Stimulated activated CD4-positive, alpha-beta T cell treated with anti-CD3 and anti-CD28 coated beads, Interleukin-15, amount 100 ng/mL, for 24 hours (primary cell): Measurements from ENCODE around the gene IGF2BP3.
A peak's percentile ranks its signal among the peaks of the same experiment; 100 is the strongest.
"Not testable (repeated sequence)": the region's sequence is repeated elsewhere in the genome, so short reads cannot be mapped to it uniquely, and the experiment has no call there.

Source experiments
- DNase-seq: peaks from one replicate; pipeline ENCODE4 v3.0.0-alpha.2; 2020

IGF2BP3 gene

DNA sequence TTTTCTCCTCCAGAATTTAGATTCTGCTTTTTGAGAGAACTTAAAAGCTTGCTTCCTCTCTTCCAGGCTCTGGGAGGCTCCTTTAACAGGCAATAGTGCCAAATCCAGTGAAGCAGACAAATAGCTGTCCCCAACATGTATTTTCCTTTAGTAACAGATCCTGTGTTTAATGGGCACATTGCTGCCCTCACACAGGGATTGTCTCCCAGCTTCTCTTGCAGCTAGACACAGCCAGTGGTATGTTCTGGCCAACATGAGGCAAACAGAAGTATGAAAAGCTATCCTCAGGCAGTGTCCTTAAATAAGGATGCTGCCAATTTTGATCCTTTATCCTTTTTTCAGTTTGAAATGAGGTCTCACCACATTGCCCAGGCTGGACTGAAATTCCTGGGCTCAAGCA lies 132.9 kb downstream of the IGF2BP3 start:
- DNase-seq, result no peak

GRCh38 chr7:23336799-23337283 lies 133.4 kb downstream of the IGF2BP3 start:
- DNase-seq, result no peak

DNA sequence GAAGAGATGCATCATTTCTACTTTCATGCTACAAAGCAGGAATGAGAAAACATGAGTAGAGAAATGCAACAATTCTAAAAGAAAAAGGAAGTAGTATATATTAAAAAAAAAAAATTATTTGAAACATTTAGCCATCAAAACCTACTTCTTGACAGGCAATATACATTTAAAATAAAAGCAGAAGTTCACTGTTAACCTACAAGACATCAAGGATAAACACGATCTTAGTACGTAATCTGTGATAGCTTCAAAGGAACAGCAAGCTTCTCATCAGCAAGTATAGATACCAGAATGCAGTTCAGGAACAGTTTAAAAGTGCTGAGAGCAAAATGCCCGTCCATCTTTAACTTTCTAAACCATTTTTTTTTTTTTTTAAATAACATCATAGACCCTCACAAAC lies 134.2 kb downstream of the IGF2BP3 start:
- DNase-seq, result no peak

- DNase-seq, result no peak
Observed at GRCh38 chr7:23335621-23336020, 134.7 kb downstream of the IGF2BP3 start.

DNA sequence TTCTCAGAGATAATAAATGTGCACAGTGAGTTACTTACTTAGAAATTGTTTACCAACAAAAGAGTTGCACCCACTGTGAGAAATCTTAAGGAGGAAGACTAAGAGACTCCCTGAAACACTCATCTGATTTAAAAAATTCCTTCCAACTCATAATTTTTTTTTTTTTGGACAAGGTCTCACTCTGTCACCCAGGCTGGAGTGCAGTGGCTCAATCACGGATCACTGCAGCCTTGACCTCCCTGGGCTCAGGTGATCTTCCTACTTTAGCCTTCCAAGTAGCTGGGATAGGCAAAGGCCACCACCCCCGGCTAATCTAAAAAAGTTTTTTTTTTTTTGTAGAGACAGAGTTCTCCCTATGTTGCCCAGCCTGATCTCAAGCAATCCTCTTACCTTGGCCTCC lies 135.2 kb downstream of the IGF2BP3 start:
- DNase-seq, result no peak

DNA sequence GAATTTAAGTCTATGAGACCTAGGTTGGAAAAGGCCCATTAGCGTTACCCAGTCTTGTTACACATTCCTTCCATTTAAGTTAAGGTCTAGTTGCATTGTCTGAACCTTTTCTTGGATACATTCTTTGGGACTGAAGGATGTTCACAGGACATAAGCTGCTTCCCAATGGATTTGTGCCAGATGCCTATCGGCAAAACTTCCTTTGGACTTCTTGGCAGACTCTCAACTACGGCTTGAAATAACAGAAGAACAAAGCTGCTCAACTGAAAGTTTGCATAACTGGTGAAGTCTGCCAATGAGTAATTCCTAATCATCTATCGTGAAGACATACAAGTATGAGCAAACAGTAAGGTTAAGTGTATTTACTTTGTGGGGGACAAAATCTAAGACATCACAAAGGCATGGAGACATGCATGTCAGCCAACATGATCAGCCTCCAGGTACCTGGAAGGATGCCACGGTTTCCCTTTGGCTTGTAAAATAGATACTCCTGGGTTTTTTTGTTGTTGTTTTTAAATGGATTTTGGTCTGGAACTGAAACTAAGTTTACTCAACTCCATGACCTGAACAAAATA lies 135.7 kb downstream of the IGF2BP3 start:
- no peak for DNase-seq

- no peak for DNase-seq
Observed at GRCh38 chr7:23333671-23334246, 136.5 kb downstream of the IGF2BP3 start.

- no peak for DNase-seq
Observed at GRCh38 chr7:23332910-23333612, 137.2 kb downstream of the IGF2BP3 start.

- no peak for DNase-seq
Observed at GRCh38 chr7:23332193-23332592, 138.1 kb downstream of the IGF2BP3 start.

GRCh38 chr7:23331132-23331531 lies 139.2 kb downstream of the IGF2BP3 start:
- no peak for DNase-seq

DNA sequence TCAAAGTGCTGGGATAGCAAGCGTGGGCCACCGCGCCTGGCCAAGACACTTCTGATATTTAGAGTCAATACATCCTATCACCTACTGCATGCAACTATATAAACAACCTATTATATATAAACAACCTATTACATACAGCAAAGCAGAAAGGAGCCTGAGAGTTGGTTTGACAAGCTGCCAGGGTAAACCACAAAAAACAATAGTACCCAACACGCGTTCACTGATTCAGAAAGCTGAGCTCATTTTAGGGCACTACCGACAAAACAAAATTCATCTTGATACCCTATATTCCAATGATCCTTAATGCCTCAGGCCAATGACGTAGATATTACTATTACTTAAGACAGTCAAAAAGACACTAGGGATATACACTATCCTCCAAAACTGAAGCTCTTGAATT lies 154.9 kb downstream of the IGF2BP3 start:
- DNase-seq, result no peak

DNA sequence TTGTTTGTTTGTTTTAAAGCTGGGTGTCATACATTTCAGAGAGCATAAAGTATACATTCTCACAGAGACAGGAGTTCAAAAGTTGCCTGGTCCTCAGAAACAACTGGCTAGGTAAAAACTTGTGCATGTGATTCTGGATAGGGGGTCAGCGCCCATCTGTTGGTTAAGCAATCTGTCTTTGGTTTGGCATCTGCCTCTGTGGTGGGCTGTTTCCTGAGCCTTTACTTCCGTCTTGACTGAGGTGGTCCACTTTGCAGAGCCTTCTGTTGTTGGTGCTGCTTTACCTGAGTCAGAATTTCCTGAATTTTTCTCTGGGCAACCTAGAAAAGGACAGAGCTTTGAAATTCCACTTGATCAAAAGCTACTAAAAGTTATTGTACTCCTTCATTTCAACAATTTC lies 158.2 kb downstream of the IGF2BP3 start:
- DNase-seq, result not testable (repeated sequence)

- DNase-seq, result no peak
Observed at GRCh38 chr7:23308754-23309153, 161.5 kb downstream of the IGF2BP3 start.

DNA sequence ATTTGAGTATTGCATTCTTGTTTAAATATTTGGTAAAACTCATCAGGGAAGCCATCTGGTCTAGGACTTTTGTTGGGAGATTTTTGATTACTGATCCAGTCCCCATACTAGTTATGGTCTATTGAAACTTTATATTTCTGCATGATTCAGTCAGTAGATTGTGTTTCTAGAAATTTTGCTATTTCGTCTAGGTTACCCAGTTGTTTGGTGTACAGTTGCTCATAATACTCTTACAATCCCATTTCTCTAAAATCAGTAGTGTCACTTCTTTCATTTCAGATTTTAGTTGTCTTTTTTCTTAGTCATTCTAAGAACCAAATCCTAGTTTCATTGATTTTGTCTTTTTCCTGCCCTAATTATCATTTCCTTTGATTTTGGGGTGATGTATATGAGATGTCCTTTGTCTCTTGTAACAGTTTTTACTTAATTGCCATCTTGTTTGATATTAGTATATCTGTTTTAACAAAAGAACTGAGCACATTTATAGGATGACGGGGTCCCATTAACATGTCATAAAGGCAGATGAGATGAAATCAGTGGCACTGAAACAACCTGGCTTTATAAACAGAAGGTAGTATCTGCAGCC lies 163.3 kb downstream of the IGF2BP3 start:
- no peak for DNase-seq

DNA sequence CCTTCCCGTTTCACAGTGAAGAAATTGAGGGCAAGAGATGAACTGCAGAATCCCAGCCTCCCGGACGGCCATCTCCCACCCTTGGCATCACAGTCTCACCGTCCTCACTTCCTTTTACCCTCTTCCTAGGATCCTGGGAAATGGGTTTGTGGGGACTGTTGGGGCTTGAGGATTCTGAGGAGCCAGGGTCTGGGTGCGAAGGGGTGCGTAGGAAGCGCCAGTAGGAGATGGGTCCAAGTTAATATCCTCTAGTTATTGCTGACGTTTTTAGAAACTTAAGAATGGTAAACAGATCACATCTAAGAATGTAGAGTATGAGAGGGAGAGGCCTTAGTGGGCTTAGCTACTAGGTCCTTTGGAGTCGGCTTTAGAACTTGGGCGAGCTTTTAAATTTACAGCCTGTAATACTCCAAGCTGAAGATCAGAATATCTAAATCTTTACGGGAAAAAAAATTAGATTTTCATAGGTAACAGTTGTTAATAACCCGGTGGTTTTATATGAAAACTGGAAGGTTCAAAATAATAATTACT lies 170.5 kb downstream of the IGF2BP3 start:
- DNase-seq, result peak; percentile 33

DNA sequence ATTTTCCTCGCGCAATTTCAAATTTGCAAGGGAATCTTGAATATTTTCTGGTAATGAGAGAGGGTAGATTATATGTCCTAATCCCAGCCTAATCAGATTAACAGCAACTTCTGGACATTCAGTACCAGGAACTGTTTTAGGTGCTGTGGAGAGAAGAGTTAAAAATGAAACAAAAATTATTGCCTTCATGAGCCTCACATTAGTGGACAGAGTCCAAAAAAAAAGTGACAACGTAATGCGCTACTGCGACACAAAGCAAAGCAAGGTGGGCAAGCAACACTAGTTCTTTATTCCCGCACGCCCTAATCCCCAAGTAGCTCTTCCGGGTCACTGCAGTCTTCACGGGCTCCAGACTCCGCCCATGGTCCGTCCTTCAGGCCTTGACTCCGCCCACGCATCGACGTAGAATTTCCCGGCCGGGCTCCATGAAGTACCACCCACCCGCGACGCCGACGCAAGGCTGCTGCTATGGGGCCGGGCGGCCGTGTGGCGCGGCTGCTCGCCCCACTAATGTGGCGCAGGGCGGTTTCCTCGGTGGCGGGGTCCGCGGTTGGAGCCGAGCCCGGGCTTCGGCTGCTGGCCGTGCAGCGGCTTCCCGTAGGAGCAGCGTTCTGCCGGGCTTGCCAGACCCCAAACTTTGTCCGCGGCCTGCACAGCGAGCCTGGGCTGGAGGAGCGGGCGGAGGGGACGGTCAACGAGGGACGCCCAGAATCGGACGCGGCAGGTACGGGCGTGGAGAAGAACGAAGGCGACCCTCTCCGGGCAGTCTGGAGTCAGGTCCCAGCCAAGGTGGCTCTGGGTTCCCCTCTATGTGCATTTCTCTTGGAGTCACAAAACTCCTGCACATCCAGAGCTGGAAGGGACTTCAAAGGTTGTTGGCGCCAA lies 171.2 kb downstream of the IGF2BP3 start, which contains the start of gene MALSU1:
Gene MALSU1, plus strand, starts transcription at position 455 of the 885 bp plus-strand sequence. Its CDS starts 14 bp downstream, at position 469.
- peak; percentile 99 for DNase-seq

DNA sequence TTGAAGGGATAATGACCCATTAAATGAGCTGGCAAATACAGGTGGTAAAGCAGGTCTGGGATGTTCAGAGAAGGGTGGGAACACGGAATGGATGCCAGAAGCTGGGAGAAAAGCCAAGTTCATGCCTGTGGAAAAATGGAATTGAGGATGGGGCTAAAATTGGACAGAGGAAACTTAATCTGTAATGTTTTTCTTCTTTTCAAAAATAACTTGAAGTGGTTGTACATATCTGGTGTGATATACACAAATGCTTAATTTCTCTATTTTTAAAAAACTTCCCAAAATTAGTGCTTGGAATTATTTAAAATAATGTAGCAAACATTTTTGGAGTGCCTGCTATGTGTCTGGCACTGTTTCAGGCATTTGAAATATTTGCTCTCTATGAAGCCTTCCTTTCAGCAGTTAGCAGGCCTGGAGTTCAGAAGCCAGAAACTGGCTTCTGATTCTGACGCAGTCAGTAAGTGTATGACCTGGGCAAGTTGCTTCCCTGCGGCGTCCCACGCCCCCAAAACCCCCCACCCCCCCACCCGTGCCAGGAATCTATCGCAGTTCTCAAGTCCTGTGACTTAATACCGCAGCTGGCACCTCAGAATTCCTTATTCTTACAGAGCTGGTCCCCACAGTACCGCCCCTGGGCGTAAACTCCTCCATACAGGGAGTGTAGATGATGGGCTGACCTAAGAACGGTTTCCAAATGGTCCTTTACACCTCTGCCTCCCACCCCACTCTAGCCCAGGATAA lies 172.0 kb downstream of the IGF2BP3 start:
- DNase-seq, result no peak

GRCh38 chr7:23295401-23295697 lies 174.9 kb downstream of the IGF2BP3 start:
- DNase-seq, result no peak

DNA sequence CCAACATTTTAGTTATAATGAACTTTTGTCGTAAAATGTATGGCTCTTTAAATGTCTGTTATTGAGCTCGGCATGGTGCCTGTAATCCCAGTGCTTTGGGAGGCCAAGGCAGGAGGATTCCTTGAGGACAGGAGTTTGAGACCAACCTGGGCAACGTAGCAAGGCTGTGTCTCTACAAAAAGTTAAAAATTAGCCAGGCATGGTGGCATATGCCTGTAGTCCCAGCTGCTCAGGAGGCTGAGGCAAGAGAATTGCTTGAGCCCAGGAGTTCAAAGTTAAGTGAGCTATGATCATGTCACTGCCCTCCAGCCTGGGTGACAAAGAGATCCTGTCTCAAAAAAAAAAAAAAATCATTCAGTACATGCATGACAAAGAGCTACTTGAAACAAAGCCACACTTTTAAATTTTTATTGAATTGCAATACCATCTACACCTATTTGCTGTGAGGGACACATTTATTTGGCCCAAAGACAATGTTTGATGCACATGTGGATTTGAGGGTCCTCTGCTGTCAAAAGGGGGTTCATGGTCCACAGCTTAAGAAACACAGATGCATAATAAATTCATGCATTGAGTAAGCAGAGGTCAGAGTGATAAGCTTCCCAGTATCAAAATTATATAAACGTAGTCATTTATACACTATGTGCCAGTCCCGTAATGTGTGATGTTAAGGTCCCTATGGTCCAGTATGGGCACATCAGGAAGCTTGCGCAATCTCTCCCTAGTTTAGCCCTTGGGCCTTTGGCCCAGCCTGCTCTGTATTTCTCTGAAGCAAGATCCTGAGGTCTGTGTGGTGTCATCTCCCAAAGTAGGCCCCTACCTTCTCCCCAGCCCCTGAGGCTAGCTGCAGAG lies 175.5 kb downstream of the IGF2BP3 start:
- no peak for DNase-seq

DNA sequence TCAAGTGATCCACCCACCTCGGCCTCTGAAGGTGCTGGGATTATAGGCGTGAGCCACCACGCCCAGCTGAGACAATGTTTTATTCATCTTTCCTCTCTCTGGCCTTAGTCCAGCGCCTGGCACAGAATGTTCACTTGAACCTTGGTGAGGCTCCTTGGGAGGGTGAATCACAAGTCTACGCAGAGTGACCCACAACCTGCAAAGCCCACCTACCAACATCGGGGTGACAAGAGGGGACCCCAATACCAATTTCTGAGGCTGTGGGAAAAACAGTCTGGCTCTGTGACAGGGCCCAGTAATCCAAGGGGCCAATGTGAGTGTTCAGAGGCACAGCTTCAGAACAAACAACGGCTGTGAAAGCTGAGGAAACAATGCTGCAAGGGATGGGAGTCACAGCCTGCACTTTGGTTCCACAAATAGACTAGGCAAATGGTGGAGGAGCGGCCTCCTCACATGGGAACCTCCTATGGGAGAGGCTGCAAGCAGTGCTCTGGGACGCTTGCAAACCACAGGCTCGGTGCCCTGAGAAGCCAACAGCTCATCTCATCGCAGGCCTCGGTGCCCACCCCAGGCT lies 176.7 kb downstream of the IGF2BP3 start:
- no peak for DNase-seq

- no peak for DNase-seq
Observed at GRCh38 chr7:23292623-23293022, 177.7 kb downstream of the IGF2BP3 start.
